ENCODE measurements around the gene TRMT13.

DNA sequence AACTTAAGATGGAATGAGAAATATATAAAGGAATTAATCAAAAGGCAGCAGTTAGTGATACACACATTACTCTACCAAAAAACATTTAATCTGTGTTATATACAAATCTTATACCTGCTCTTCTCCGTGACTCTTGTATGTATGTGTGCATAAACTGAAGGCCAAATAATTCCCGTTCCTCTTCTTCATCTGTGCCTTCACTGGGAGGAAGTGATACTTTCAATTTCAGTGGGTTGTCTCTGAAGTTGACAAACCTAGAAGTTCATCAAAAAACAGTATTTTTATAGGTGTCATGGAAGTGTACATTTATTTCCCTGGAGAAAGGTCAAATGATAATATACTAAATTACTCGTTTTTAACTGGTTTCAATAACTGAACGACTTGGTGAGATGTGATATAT lies 19.3 kb downstream of the TRMT13 start:
- no peak for TF ChIP-seq POLR2A (IDR thresholded peaks at IDR 0.05)
- TF ChIP-seq, protein P1, sequence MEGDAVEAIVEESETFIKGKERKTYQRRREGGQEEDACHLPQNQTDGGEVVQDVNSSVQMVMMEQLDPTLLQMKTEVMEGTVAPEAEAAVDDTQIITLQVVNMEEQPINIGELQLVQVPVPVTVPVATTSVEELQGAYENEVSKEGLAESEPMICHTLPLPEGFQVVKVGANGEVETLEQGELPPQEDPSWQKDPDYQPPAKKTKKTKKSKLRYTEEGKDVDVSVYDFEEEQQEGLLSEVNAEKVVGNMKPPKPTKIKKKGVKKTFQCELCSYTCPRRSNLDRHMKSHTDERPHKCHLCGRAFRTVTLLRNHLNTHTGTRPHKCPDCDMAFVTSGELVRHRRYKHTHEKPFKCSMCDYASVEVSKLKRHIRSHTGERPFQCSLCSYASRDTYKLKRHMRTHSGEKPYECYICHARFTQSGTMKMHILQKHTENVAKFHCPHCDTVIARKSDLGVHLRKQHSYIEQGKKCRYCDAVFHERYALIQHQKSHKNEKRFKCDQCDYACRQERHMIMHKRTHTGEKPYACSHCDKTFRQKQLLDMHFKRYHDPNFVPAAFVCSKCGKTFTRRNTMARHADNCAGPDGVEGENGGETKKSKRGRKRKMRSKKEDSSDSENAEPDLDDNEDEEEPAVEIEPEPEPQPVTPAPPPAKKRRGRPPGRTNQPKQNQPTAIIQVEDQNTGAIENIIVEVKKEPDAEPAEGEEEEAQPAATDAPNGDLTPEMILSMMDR (IDR thresholded peaks at IDR 0.05) = no peak

All from body of pancreas (tissue), 4 donors.